ENCODE measurements around the gene IRF2BP1. TPM values are rescaled to one million over a fixed set of nuclear protein-coding genes. Genes with fewer than 3 reads are reported as not detected.

Gene IRF2BP1
- total RNA-seq, 4 donors from 2014 or later = 25.2 to 53.3 (median 36.2) TPM

GRCh38 chr19:45905011-45905410, 19.1 kb upstream of the IRF2BP1 start:
- WGBS, 2 donors (ENCODE audit: low coverage in 1 of 2) = 53 to 69% methylated on average over 7 to 10 of the region's 10 CpGs
- H3K27ac ChIP-seq = no peak overlapping the region
- no peaks in the 10 kb centered on the region for H3K9me3 ChIP-seq
- TF ChIP-seq CTCF (IDR thresholded peaks at IDR 0.05) (no peak), EP300 (IDR thresholded peaks at IDR 0.05) (no peak), POLR2A (IDR thresholded peaks at IDR 0.05) (no peak), POLR2AphosphoS5 (IDR thresholded peaks at IDR 0.05) (no peak)
- H3K27me3 ChIP-seq = peaks cover 12% of the 10 kb centered on the region
- H3K4me1 ChIP-seq = peaks cover 0 to 28% (median 8%) of the 10 kb centered on the region in 3 donors
- H3K4me3 ChIP-seq = no peak overlapping the region
- H3K36me3 ChIP-seq = no peaks in the 10 kb centered on the region
- ATAC-seq = no peak

- 5% methylated on average over 10 of the region's 73 CpGs; no CpG with 5 or more reads in 1 of the 2 donors for WGBS, 2 donors (ENCODE audit: low coverage in 1 of 2)
- Histone ChIP-seq H3K4me3 (peak overlapping the region; percentile 74 to 80), H3K27me3 (peaks cover 12% of the 10 kb centered on the region), H3K27ac (peak overlapping the region; percentile 31 to 88 (median 82)), H3K4me1 (peaks cover 0 to 29% (median 8%) of the 10 kb centered on the region in 3 donors), H3K9me3 (no peaks in the 10 kb centered on the region), H3K36me3 (peaks cover 0 to 19% of the 10 kb centered on the region in 2 donors)
- peak; percentile 98 for ATAC-seq
- TF ChIP-seq POLR2AphosphoS5 (IDR thresholded peaks at IDR 0.05) = peak; percentile 34
- TF ChIP-seq EP300 (IDR thresholded peaks at IDR 0.05) = no peak
- peak in 2 of 4 experiments; percentile 23 to 26 for TF ChIP-seq CTCF (IDR thresholded peaks at IDR 0.05)
- peak; percentile 51 to 54 for TF ChIP-seq POLR2A (IDR thresholded peaks at IDR 0.05)
These were observed 17.0 kb upstream of the IRF2BP1 start for GRCh38 chr19:45902651-45903625.

- WGBS, 2 donors (ENCODE audit: low coverage in 1 of 2) = 1 to 2% methylated on average over 16 to 20 of the region's 47 CpGs
- Histone ChIP-seq H3K27ac (peak within 1 kb of the TSS; percentile 31 to 88 (median 82)), H3K4me3 (peak within 1 kb of the TSS; percentile 74 to 80), H3K9me3 (no peaks in the 10 kb centered on the region), H3K36me3 (peaks cover 0 to 27% of the 10 kb centered on the region in 2 donors), H3K4me1 (peaks cover 0 to 29% (median 8%) of the 10 kb centered on the region in 3 donors), H3K27me3 (peaks cover 12% of the 10 kb centered on the region)
- TF ChIP-seq EP300 (IDR thresholded peaks at IDR 0.05) = no peak
- no peak for TF ChIP-seq POLR2A (IDR thresholded peaks at IDR 0.05)
- no peak for TF ChIP-seq CTCF (IDR thresholded peaks at IDR 0.05)
- no peak for TF ChIP-seq POLR2AphosphoS5 (IDR thresholded peaks at IDR 0.05)
- no peak for ATAC-seq
These were observed 16.1 kb upstream of the IRF2BP1 start, which contains the start of gene MYPOP for GRCh38 chr19:45901912-45902650. TSS of gene MYPOP (minus strand) at chr19:45902613. CDS start at chr19:45901773, 840 bp downstream.

- Histone ChIP-seq H3K27ac (peak overlapping the region in 2 of 4 donors; percentile 77 to 88), H3K9me3 (no peaks in the 10 kb centered on the region), H3K4me1 (peaks cover 0 to 29% (median 8%) of the 10 kb centered on the region in 3 donors), H3K27me3 (peaks cover 6% of the 10 kb centered on the region), H3K36me3 (peaks cover 0 to 30% of the 10 kb centered on the region in 2 donors), H3K4me3 (peak overlapping the region; percentile 74 to 80)
- no peak for ATAC-seq
- WGBS, 2 donors (ENCODE audit: low coverage in 1 of 2) = no CpG with 5 or more reads among the region's 69 CpGs
- TF ChIP-seq POLR2AphosphoS5 (IDR thresholded peaks at IDR 0.05) = no peak
- peak in 1 of 4 experiments; percentile 11 for TF ChIP-seq CTCF (IDR thresholded peaks at IDR 0.05)
- no peak for TF ChIP-seq POLR2A (IDR thresholded peaks at IDR 0.05)
These were observed 15.5 kb upstream of the IRF2BP1 start for GRCh38 chr19:45901432-45901911.
